ENCODE measurements around the gene LIPC. TPM values are rescaled to one million over a fixed set of nuclear protein-coding genes. Genes with fewer than 3 reads are reported as not detected.

Gene LIPC
- total RNA-seq, 1 experiment from 2014 or later = not detected

GRCh38 chr15:58587486-58587885, 155.7 kb downstream of the LIPC start:
- ATAC-seq (no peak), DNase-seq (ENCODE audit: low spot score) (no peak)
- Mint-ChIP-seq H3K4me1 (peaks cover 3% of the 10 kb centered on the region), H3K27me3 (ENCODE audit: low read depth) (no peaks in the 10 kb centered on the region), H3K27ac (no peak overlapping the region), H3K4me3 (no peak overlapping the region), H3K9me3 (peaks cover 16% of the 10 kb centered on the region), H3K36me3 (peaks cover 3% of the 10 kb centered on the region; the same call in 1 of the 2 replicates)
- CTCF ChIA-PET = no interaction called here
- POLR2A ChIA-PET = interaction anchor here (0.7 kb wide), 1 partner anchor 34 kb away, joined by 3 read pairs; no protein-coding TSS in a partner anchor
- no peak for TF ChIP-seq ZNF671 (CRISPR knock-in tag; IDR thresholded peaks at IDR 0.05)
- no peak for TF ChIP-seq ZNF532 (CRISPR knock-in tag; IDR thresholded peaks at IDR 0.05; ENCODE audit: borderline replicate concordance)
- TF ChIP-seq ESRRA (CRISPR knock-in tag; IDR thresholded peaks at IDR 0.05; ENCODE audit: borderline replicate concordance) = no peak
- no peak for TF ChIP-seq AFF4 (CRISPR knock-in tag; IDR thresholded peaks at IDR 0.05; ENCODE audit: borderline replicate concordance)
- TF ChIP-seq NR2C2 (CRISPR knock-in tag; IDR thresholded peaks at IDR 0.05) = no peak
- no peak for TF ChIP-seq ZBTB43 (CRISPR knock-in tag; IDR thresholded peaks at IDR 0.05)
- TF ChIP-seq USF2 (CRISPR knock-in tag; IDR thresholded peaks at IDR 0.05) = no peak
- TF ChIP-seq CBFB (CRISPR knock-in tag; IDR thresholded peaks at IDR 0.05; ENCODE audit: low read depth) = no peak
- no peak for TF ChIP-seq ZMAT4 (CRISPR knock-in tag; IDR thresholded peaks at IDR 0.05)
- no peak for TF ChIP-seq PRDM15 (CRISPR knock-in tag; IDR thresholded peaks at IDR 0.05)
- TF ChIP-seq ZNF317 (CRISPR knock-in tag; IDR thresholded peaks at IDR 0.05; ENCODE audit: borderline replicate concordance, low read depth) = no peak
- TF ChIP-seq CREB1 (CRISPR knock-in tag; IDR thresholded peaks at IDR 0.05) = no peak
- no peak for TF ChIP-seq IRF2 (CRISPR knock-in tag; IDR thresholded peaks at IDR 0.05; ENCODE audit: borderline replicate concordance, low read depth)
- no peak for TF ChIP-seq ZNF425 (CRISPR knock-in tag; conservative IDR thresholded peaks at IDR 0.05)
- TF ChIP-seq PREB (CRISPR knock-in tag; IDR thresholded peaks at IDR 0.05; ENCODE audit: borderline replicate concordance) = no peak
